Skin epidermis (tissue), 12 donors: ENCODE measurements around the gene C16orf87.
A peak's percentile ranks its signal among the peaks of the same experiment; 100 is the strongest.
"Not testable (repeated sequence)": the region's sequence is repeated elsewhere in the genome, so short reads cannot be mapped to it uniquely, and the experiment has no call there.

Experiments
- H3K27ac ChIP-seq, 21 experiments: fragments of 200-600 bp; sonication (generic) in 11 of 21; one replicate each; pipeline ENCODE4 v1.5.0; 2020; ENCODE audit warnings: mild to moderate bottlenecking in 3 of 21, inconsistent platforms in 2 of 21, moderate library complexity in 2 of 21
- H3K4me3 ChIP-seq, 7 experiments: fragments of 200-600 bp; sonication (generic) in 2 of 7; one replicate each; pipeline ENCODE4 v1.5.0; 2020; ENCODE audit warnings: inconsistent platforms in 2 of 7, mild to moderate bottlenecking in 2 of 7, moderate library complexity in 1 of 7

Gene C16orf87

GRCh38 chr16:46807336-46807735, 23.6 kb downstream of the C16orf87 start:
- H3K4me3 ChIP-seq = no peak overlapping the region
- H3K27ac ChIP-seq = no peak overlapping the region

GRCh38 chr16:46803373-46803772, 27.6 kb downstream of the C16orf87 start:
- no peak overlapping the region for H3K4me3 ChIP-seq
- no peak overlapping the region for H3K27ac ChIP-seq

DNA sequence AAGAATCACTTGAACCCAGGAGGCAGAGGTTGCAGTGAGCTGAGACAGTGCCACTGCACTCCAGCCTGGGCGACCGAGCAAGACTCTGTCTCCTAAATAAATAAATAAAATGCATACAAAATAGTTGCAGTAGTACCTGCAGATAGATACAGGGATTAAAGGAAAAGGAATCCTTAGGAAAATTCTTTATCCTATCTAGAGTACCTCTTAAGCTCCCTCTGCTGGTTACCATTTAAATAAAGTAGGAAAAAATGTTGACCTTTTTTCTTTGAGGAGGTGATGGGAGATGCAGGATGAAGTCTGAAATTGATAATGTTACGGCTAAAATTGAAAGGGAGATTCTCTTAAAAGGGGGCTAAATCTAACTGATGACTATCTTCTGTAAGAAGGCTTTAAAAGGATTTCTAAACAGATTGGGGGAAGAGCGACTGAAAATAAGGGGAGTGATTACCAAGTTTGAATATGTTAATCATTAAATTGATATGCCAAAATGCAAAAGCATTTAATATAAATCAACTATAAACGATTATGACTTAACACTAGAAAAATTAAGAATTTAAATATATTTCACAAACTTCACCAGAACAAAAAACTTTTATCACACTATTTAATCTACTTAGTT, 29.4 kb downstream of the C16orf87 start:
- H3K4me3 ChIP-seq = no peak overlapping the region
- no peak overlapping the region for H3K27ac ChIP-seq

GRCh38 chr16:46800494-46800893, 30.5 kb downstream of the C16orf87 start:
- no peak overlapping the region for H3K27ac ChIP-seq
- H3K4me3 ChIP-seq = no peak overlapping the region

DNA sequence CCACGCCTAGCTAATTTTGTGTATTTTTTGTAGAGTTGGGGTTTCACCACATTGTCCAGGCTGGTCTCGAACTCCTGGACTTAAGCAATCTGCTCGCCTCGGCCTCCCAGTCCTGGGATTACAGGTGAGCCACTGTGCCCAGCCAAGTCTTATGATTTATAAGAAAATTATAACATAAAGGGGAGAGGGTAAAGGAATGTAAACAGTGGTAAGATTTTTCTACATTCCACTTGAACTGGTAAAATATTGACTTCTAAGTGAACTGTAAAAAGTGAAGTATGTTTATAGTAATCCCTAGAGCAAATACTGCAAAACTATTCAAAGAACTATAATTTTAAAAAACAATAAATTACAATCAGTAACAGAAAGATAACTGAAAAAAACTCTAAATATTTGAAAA, 33.5 kb downstream of the C16orf87 start:
- Histone ChIP-seq H3K4me3 (no peak overlapping the region), H3K27ac (no peak overlapping the region)

- Histone ChIP-seq H3K4me3 (no peak overlapping the region), H3K27ac (no peak overlapping the region)
These were observed 34.2 kb downstream of the C16orf87 start for GRCh38 chr16:46796764-46797269.

- Histone ChIP-seq H3K27ac (no peak overlapping the region), H3K4me3 (no peak overlapping the region)
These were observed 37.1 kb downstream of the C16orf87 start for GRCh38 chr16:46793841-46794240.

GRCh38 chr16:46790599-46791270, 40.2 kb downstream of the C16orf87 start:
- Histone ChIP-seq H3K4me3 (peak overlapping the region in 4 of 7 experiments; percentile 36 to 62 (median 52)), H3K27ac (peak overlapping the region in 6 of 21 experiments; percentile 44 to 63 (median 57))

DNA sequence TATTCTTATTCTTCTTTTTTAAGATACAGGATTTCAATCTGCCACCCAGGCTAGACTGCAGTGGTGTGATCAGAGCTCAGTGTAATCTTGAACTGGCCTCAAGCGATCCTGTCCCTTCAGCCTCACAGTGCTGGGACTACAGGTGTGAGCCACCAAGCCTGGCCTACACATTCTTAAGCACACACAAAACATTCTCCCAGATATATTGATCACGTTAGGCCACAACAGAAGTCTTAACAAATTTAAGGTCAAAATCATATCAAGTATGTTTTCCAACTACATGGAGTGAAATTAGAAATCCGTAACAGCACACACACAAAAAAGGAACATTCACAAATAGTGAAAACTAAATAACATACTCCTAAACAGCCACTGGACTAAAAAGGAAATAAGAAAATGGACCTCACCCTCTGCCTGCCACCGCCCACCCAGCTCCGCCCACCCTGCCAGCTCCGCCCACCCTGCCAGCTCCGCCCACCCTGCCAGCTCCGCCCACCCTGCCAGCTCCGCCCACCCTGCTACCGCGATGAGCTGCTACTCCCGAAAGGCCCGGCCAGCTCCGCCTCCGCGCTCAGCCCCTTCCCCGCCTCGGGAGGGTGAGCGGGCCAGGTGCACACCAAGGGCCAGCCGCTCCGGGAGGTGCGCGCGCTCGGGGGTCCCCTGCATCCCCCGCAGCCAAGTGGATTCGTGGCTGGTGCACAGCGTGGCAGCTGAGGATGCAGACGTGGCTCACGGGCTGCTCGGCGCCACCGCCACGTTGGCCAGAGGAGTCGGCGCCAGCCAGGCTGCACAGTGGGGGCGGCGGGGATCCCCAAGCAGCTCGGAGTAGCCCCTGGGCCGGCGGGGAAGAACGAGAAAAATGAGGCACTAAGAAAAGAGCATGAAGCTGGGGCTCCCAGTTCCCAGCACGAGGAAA, 41.2 kb downstream of the C16orf87 start:
- Histone ChIP-seq H3K4me3 (peak overlapping the region; percentile 36 to 62 (median 49)), H3K27ac (peak overlapping the region in 12 of 21 experiments; percentile 4 to 63 (median 52))

DNA sequence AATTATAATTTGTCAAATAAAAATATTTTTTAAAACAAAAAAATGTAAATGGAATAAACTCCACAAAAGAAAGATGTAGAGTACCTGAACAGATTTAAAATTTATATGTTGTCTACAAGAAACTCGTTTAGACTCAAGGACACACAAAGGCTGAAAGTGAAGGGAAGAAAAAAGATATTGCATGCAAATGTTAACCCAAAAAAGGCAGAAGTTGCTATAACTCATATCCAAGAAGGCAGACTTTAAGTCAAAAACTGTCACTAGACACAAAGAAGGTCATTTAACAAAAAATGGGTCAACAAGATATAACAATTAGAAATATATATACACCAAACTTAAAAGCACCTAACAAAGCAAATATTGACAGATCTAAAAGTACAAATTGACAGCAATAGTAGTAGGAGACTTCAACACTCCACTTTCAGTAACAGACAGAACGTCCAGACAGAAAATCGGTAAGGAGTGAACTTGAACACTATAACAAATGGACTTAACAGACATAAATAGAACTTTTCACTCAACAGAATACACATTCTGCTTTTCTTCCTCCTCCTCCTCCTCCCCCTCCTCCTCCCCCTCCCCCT, 42.0 kb downstream of the C16orf87 start:
- peak overlapping the region in 3 of 21 experiments; percentile 24 to 36 (median 34) for H3K27ac ChIP-seq

GRCh38 chr16:46787909-46788308, 43.1 kb downstream of the C16orf87 start:
- no peak overlapping the region for H3K4me3 ChIP-seq
- no peak overlapping the region for H3K27ac ChIP-seq

More for the DNA sequence above, 42.0 kb downstream of the C16orf87 start:
- no peak overlapping the region for H3K4me3 ChIP-seq

DNA sequence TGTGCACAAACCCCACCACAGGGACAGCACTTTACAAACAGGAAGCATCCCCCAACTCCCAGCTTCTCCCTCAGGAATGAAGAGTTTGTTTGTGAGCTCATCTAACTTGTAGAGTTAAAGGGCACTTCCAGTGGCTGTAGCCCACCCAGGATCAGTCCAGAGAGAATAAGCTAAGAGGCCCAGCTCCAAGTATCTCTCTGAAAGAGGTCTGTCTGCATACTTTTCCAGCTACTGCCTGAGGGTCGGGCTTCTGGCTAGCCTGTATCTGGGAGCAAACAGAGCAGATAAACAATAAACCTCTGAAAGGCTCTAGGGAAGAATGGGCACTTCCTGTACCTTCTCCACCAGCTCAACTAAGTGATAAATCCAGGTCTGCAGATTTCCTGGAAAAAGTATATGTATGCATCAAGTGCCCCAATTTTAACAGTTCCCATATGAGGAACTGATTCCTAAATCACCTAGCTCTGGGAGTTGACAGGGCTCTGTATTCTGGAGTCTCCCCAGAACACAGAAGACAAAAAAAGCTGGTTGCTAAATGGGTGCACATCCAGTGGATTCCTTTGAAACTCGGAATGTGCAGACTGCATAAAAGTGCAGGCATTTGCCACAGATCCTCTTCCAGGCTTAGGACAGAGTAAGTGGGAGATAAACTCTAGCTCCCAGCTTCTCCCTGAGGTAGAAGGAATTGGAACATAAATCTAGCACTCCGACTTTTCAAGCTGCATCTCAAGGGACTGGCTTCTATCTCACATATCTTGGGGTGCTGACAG, 45.7 kb downstream of the C16orf87 start:
- Histone ChIP-seq H3K27ac (no peak overlapping the region), H3K4me3 (no peak overlapping the region)

- H3K4me3 ChIP-seq, H3K27ac ChIP-seq: not testable (repeated sequence)
These were observed 46.4 kb downstream of the C16orf87 start for GRCh38 chr16:46784569-46784968.

GRCh38 chr16:46783800-46784199, 47.2 kb downstream of the C16orf87 start:
- no peak overlapping the region for H3K4me3 ChIP-seq
- no peak overlapping the region for H3K27ac ChIP-seq

GRCh38 chr16:46782320-46782719, 48.7 kb downstream of the C16orf87 start:
- Histone ChIP-seq H3K27ac (no peak overlapping the region), H3K4me3 (no peak overlapping the region)

DNA sequence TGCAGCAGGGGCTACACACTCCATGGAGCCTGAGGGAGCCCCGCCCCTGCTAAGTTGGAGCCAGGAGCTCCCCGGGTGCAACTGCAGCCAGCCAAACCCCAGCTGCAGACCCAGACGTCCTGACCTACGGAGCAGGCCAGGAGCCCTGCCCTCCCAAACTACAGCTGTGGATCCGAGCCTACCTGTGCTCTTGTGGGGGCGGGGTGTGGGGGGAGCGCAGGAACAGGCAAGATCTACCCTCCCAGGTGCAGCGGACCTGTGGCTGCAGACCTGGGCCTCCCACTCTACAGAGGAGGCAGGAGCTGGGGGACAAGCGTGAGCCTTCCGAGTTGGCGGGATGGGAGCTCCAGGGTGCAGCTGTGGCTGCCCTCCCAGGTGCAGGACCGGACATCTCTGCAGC, 53.2 kb downstream of the C16orf87 start:
- Histone ChIP-seq H3K4me3 (no peak overlapping the region), H3K27ac (no peak overlapping the region)

DNA sequence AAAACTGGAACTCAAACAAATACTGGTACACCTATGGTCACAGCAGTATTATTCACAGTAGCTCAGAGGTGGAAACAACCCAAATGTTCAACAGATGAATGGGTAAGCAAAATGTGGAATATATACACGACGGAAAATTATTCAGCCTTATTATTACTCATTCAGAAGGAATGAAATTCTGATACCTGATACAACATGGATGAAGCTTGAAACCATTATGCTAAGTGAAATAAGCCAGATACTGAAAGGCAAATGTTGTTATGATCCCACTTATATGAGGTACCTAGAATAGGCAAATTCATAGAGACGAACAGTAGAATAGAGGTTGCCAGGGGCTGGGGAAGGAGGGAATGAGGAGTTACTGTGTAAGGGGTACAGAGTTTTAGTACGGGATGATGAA, 55.8 kb downstream of the C16orf87 start:
- H3K27ac ChIP-seq = no peak overlapping the region

DNA sequence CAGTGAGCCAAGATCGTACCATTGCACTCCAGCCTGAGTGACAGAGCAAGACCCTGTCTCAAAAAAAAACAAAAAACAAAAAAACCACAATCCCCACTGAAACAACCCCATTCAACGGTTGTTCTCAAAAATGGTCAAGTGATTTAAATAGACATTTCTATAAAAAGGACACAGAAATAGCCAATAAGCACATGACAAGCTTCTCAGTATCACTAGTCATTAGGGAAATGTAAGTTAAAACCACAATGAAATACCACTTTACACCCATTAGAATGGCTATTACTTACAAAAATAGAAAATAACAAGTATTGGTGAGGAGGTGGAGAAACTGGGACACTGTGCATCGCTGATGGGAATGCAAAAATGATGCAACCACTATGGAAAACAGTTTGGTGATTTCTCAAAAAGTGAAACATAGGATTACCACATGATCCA, 56.2 kb downstream of the C16orf87 start:
- Histone ChIP-seq H3K27ac (no peak overlapping the region), H3K4me3 (no peak overlapping the region)

More for the DNA sequence above, 55.8 kb downstream of the C16orf87 start:
- no peak overlapping the region for H3K4me3 ChIP-seq

- Histone ChIP-seq H3K27ac (no peak overlapping the region), H3K4me3 (no peak overlapping the region)
These were observed 58.5 kb downstream of the C16orf87 start for GRCh38 chr16:46772463-46772862.
